Glomerular visceral epithelial cell (primary cell): Measurements from ENCODE around the gene C9orf72.
"Not testable (repeated sequence)": the region's sequence is repeated elsewhere in the genome, so short reads cannot be mapped to it uniquely, and the experiment has no call there.

Experiments
- DNase-seq: peaks from one replicate; pipeline ENCODE4 v3.0.0-alpha.2; 2016; ENCODE audit errors: extremely low spot score

The C9orf72 gene

DNA sequence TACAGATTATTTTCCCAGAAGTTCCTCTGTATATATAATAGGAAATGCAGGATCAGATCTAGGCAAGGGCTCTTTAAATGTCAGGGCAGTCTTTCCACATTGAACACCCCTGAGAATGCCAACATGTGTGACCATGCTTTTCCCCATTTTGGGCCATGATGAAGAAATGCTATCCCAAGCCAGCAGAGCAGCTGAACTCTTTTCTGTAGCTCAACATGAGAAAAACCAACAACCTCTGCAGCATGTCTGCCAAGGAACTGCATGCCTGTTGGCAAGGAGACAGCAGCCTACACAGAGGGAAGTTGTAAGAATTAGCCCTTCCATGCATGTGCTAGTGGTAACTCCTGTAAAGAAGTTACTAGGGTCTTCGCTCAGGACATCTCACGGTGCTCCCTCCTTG lies 58.7 kb downstream of the C9orf72 start:
- no peak for DNase-seq

DNA sequence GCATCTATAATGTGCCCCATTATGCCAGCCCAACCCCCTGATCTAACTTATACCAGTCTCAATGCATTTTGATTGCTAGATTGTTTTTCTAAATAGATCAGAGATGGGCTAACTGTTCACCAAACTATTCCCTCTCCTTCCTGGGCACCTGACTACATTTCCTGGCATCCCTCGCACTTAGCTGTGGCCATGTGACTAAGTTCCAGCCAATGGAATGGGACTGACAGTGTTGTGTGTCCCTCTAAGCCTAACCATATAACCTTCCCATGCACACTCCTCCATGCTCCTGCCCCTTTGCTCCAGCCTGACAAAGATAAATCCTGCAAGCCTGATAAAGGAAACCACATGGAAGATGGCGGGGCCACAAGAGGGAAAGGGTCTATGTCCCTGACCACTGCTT lies 61.5 kb downstream of the C9orf72 start:
- no peak for DNase-seq

DNA sequence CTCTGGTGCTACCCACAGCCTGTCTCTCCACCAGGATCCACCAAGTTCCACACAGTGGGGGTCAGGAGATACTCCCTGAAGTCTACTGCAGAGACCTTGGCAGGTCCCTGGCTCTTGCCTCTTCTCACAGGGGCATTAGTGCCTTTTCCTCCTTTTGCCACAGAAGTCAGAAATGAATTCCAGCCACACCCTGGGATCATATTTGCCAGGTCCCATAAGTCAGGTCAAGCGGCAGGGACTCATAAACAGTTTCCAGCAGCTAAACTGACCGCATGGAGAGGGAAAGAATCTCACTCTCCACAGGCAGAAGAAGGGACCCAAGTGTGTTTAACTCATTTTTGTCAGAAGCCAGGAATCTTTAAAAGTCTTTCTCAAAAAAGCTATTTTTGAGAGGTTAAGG lies 62.5 kb downstream of the C9orf72 start:
- DNase-seq, result no peak

DNA sequence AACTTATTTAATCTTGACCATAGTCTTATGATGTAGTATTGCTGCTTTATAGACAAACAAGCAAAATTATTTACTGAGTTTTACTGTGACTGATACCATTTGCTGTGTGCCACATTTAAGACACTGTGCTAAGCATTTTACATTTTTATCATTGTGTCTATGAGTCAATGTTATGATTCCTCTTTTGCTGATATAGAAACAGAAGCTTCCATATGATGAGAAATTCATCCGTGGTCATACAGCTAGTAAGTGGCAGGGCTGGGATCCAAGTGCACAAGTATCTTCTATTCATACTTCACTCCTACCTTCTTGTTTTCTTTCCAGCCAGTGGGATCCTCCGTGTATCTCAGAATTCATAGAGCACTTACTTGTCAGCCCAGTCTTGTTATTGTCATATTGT lies 66.3 kb downstream of the C9orf72 start:
- DNase-seq, result no peak

DNA sequence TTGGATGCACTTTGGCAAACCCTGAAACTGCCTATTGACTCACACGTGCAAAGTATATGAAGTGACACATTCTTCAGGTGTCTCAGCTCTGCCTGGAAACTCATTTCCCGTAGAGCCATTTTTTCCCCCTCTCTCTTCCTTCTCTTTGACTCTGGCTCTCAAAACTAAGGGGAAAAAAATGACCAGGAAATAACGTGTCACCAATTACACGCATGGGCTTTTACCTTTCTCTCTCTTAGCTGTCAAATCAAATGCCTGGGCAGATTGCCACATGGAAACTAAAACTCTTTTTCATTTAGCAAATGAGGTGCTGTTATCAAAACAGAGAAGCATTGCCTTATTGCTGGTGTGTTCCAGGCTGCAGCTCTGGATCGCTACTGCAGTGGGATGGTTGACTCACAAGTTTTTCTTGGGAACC lies 67.5 kb downstream of the C9orf72 start:
- DNase-seq, result no peak

DNA sequence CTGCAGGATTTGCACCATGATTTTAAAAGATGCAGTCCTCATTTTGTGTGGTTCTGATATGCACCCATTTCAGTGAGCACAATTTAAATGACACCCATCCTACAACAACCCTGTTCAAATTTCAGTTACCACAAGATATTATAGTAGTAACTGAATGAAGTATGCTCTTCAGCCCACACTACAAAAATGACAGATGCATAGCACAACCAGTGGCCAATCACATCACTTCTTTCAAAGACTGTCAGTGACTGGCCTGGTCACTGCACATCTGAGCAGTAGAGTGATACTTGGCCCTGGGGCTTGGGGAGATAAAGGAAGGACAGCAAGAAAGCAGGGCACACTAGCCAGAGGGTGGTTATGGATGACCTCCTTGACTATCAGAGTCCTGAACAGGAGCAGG lies 69.0 kb downstream of the C9orf72 start:
- no peak for DNase-seq

DNA sequence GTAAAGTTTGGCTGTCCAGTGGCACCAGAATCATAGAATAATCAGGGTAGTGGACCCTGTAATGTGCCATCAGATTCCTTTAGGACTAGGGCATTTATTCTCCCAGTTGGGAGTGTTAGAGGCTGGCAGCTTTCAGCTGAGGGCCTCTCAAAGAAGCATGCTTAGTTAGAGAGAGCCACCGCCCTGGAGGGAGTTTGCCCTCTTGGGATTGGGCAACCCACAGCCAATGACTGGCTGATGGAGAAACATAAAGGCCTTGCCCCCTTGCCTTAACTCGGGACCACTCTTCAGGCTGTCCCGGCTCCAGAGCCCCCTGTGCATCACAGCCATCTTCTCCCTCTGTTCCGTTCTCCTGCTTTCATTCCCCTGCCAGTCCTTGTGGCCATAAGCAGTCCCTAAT lies 69.7 kb downstream of the C9orf72 start:
- no peak for DNase-seq

DNA sequence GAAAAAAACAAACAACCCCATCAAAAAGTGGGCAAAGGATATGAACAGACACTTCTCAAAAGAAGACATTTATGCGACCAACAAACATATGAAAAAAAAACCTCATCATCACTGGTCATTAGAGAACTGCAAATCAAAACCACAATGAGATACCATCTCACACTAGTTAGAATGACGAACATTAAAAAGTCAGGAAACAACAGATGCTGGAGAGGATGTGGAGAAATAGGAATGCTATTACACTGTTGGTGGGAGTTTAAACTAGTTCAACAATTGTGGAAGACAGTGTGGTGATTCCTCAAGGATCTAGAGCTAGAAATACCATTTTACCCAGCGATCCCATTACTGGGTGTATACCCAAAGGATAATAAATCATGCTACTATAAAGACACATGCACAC lies 72.4 kb downstream of the C9orf72 start:
- DNase-seq, result not testable (repeated sequence)

DNA sequence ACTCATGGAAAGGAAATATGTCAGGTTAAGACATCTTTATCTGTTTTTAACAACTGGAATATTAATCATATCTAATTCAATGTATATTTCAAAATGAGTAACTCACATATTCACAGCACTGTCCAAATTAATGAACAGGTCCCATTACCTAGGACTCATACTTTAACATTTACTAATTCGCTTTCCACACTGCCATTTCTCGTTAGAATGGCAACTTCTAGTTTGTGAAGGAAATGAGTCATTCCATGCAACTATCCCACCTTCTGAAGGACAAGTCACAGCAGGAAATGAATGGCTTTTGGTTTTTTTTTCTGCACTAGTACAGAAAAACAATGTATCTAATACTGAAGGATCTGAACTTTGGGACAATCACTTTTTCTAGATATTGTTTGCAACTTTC lies 73.8 kb downstream of the C9orf72 start:
- DNase-seq, result peak; percentile 13

DNA sequence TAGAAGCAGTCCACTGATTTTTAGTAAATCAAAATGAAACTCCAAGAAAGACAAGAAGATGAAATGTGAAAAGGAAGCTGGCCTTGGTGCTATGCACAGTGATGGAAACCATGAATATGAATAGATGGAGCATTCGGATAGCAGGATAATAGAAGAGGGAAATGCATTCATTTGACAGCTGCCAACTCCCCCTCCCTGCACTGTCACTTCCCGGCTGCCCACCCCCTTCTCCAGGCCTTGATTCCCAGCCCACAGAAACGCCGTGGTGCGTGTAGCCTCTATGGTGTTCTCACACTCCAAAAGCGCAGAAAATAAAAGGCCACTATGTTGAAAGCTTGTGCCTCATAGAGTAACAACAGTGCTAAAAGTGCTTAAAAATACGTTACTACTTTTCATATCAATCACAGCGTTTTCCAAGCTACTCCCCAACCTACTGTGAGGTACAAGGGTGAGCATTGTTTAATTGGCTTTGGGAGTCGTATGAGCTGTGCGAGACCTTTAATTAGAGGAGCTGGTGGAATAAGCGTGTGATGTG lies 75.3 kb downstream of the C9orf72 start:
- no peak for DNase-seq
